Endothelial cell of umbilical vein (primary cell): Measurements from ENCODE around the gene CIB1. TPM values are rescaled to one million over a fixed set of nuclear protein-coding genes. Genes with fewer than 3 reads are reported as not detected.

Source experiments
- BruUV-seq: library from RNA; stranded (reverse); fragments of 400-500 nt; replicated peaks from 2 replicates; lab custom pipeline; 2021; lab: Mats Ljungman, UMichigan
- CTCF ChIA-PET: fragments of 300-600, 350-600 bp; sonication (Branson Sonifier 250); formaldehyde crosslinking; loops from one replicate; lab custom pipeline; 2021; ENCODE audit warnings: antibody characterized with exemption, inconsistent platforms; lab: Charles Lee
- POLR2A ChIA-PET: fragments of 300-600, 350-600 bp; sonication (Branson Sonifier 250); formaldehyde crosslinking; loops from one replicate; lab custom pipeline; 2021; ENCODE audit warnings: antibody characterized with exemption, inconsistent platforms; lab: Charles Lee
- DNase-seq: peaks from one replicate; pipeline ENCODE4 v3.0.0-alpha.2; 2011; ENCODE audit warnings: low read depth, low spot score
- FAIRE-seq: peaks from 2 replicates; lab custom pipeline; 2011; peaks lifted over from hg19 to GRCh38; lab: Jason Lieb, UNC
- H2AFZ ChIP-seq: 2 replicates; pipeline ENCODE4 v1.6.0; 2012; ENCODE audit warnings: low read depth, low read length, control low read depth, inconsistent platforms
- H3K27ac ChIP-seq: 2 replicates; pipeline ENCODE4 v1.5.1; 2011; ENCODE audit warnings: low read depth, mild to moderate bottlenecking, control low read depth, low read length, moderate library complexity; ENCODE audit not compliant: insufficient read depth
- H3K27me3 ChIP-seq, 2 experiments: 2 replicates each; pipeline versions ENCODE4 v1.6.0 to v1.6.1; 2011; ENCODE audit warnings: low read length in 2 of 2, mixed read lengths in 1 of 2; ENCODE audit not compliant: control insufficient read depth in 2 of 2, insufficient read depth in 2 of 2
- H3K36me3 ChIP-seq, 2 experiments: 2 replicates in 1 of 2; 3 replicates in 1 of 2; pipeline ENCODE4 v1.5.1; 2011; ENCODE audit warnings: low read length in 2 of 2, mild to moderate bottlenecking in 1 of 2, moderate library complexity in 1 of 2; ENCODE audit not compliant: control insufficient read depth in 2 of 2, insufficient read depth in 2 of 2; ENCODE audit errors: extremely low read depth in 1 of 2
- H3K4me1 ChIP-seq: 3 replicates; pipeline ENCODE4 v1.5.1; 2011; ENCODE audit warnings: mild to moderate bottlenecking, low read length; ENCODE audit not compliant: control insufficient read depth, insufficient read depth; ENCODE audit errors: extremely low read depth
- H3K4me2 ChIP-seq: 2 replicates; pipeline ENCODE4 v1.6.1; 2011; ENCODE audit warnings: low read length, control low read depth, mixed read lengths; ENCODE audit not compliant: insufficient read depth
- H3K4me3 ChIP-seq, 3 experiments: fragments of 200-600 bp in 1 of 3; sonication (generic), shearing (Covaris generic) in 1 of 3; replicated peaks in 1 of 3; 2 replicates each; pipeline ENCODE4 v1.5.1; 2011 to 2016; ENCODE audit warnings: control low read depth in 3 of 3, low read length in 3 of 3, mild to moderate bottlenecking in 2 of 3, inconsistent platforms in 1 of 3, low read depth in 1 of 3, moderate library complexity in 1 of 3; ENCODE audit not compliant: insufficient read depth in 1 of 3
- H3K79me2 ChIP-seq: 2 replicates; pipeline ENCODE4 v1.6.0; 2012; ENCODE audit warnings: low read length, inconsistent platforms; ENCODE audit not compliant: control insufficient read depth, insufficient read depth
- H3K9ac ChIP-seq: replicated peaks from 2 replicates; pipeline ENCODE3; 2011; ENCODE audit warnings: low read length, control low read depth; ENCODE audit not compliant: insufficient read depth; ENCODE audit errors: extremely low read depth
- H3K9me1 ChIP-seq: replicated peaks from 3 replicates; pipeline ENCODE4 v1.6.0; 2011; ENCODE audit warnings: mild to moderate bottlenecking, low read length; ENCODE audit not compliant: control insufficient read depth, insufficient read depth; ENCODE audit errors: extremely low read depth
- H3K9me3 ChIP-seq: replicated peaks from 2 replicates; pipeline ENCODE4 v1.5.1; 2012; ENCODE audit warnings: low read length, inconsistent platforms; ENCODE audit not compliant: control insufficient read depth, insufficient read depth
- H4K20me1 ChIP-seq: replicated peaks from 2 replicates; pipeline ENCODE3; 2011; ENCODE audit warnings: mild to moderate bottlenecking, low read length; ENCODE audit not compliant: control insufficient read depth, insufficient read depth; ENCODE audit errors: extremely low read depth
- FOS ChIP-seq: IDR thresholded peaks from 2 replicates; pipeline ENCODE4 v1.6.1; 2011; ENCODE audit warnings: mild to moderate bottlenecking, low read length, moderate library complexity, borderline replicate concordance; ENCODE audit not compliant: insufficient read depth
- GATA2 ChIP-seq: IDR thresholded peaks from 2 replicates; pipeline ENCODE4 v1.7.0; 2011; ENCODE audit warnings: low read depth, mild to moderate bottlenecking, moderate library complexity, mixed read lengths, low read length; ENCODE audit not compliant: insufficient read length, insufficient read depth
- JUN ChIP-seq: IDR thresholded peaks from 2 replicates; pipeline ENCODE4 v1.6.1; 2011; ENCODE audit warnings: borderline replicate concordance, low read depth; ENCODE audit not compliant: insufficient read length, insufficient read depth
- MYC ChIP-seq: IDR thresholded peaks from one replicate; pipeline ENCODE4 v1.6.1; 2011; ENCODE audit warnings: mild to moderate bottlenecking, low read depth, low read length
- POLR2A ChIP-seq: IDR thresholded peaks from 2 replicates; pipeline ENCODE4 v1.6.1; 2012; ENCODE audit warnings: low read depth, mild to moderate bottlenecking, control low read depth, low read length
- dilution Hi-C: fragments of 300-500 bp; cut with MboI; formaldehyde crosslinking; loops from one replicate; pipeline ENCODE4 v1.15.0; 2019; ENCODE audit warnings: low sequenced_read_pairs; ENCODE audit not compliant: extremely low pct_ligation_motif_present
- intact Hi-C: fragments of 100-400 bp; cut with micrococcal nuclease; formaldehyde crosslinking; loops from one replicate; pipeline ENCODE4 v1.10.0; 2022
- polyA plus RNA-seq, 4 experiments: library from polyadenylated mRNA; depleted of rRNA in 3 of 4; stranded (reverse) in 3 of 4; unstranded in 1 of 4; fragments of >200 nt; gene quantifications; 2 replicates each; pipeline versions ENCODE4 v1.2.1 to v1.2.3, GENCODE V29; 2011 to 2012; ENCODE audit warnings: missing spikeins in 1 of 4
- total RNA-seq: library from RNA; stranded (reverse); gene quantifications from 2 replicates; pipeline ENCODE4 v1.2.3, GENCODE V29; 2021
- TF ChIP-seq, protein P1 (sequence below), 2 donors: IDR thresholded peaks; 1 replicate in 1 of 2; 2 replicates in 1 of 2; pipeline ENCODE4 v1.5.1; 2011; ENCODE audit warnings: low read length in 2 of 2, mild to moderate bottlenecking in 2 of 2, moderate library complexity in 2 of 2, control low read depth in 1 of 2, inconsistent platforms in 1 of 2, low read depth in 1 of 2; ENCODE audit not compliant: insufficient read depth in 1 of 2; ENCODE audit errors: extremely low read depth in 1 of 2
- TF ChIP-seq, protein P2 (sequence below): IDR thresholded peaks from 2 replicates; pipeline ENCODE4 v1.6.1; 2011; ENCODE audit not compliant: insufficient read depth, insufficient read length

CIB1 gene
- total and polyA plus RNA-seq, 2 donors (not counting 3 experiments of a cell fraction or from before 2014, with no cell fraction given), result 58.3 to 105 TPM

DNA sequence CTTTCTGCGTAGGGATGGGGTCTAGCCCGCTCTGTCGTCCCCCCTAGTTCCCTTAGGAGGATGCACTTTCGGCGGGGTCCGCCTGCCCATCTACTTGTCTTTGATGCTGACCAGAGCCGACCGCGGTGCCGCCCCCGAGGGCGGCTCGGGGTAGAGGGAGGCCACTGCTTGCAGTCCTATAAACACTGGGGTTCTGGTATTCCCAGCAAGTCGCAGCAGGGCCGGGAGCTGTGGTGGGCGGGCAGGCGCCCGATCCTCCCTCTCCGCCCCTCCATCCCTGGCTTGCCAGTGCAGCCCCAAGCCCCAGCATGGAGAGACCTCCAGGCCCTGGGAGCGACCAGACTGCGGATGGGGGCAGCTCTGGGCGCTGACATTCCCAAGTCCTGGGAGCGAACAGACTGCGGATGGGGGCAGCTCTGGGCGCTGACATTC lies 31.8 kb downstream of the CIB1 start:
- H3K4me2 ChIP-seq, result peak overlapping the region; percentile 87
- H4K20me1 ChIP-seq, result no peaks in the 10 kb centered on the region
- dilution Hi-C loops (no loop called here), intact Hi-C loops (loop anchor here (1.0 kb wide), 1 partner anchor 31 kb away; the partner anchor contains the start of gene CIB1)
- H3K9ac ChIP-seq, result peak overlapping the region; percentile 32
- peak overlapping the region; percentile 99 for H2AFZ ChIP-seq
- H3K36me3 ChIP-seq, result no peaks in the 10 kb centered on the region
- no peak for DNase-seq
- H3K4me1 ChIP-seq, result peaks cover 6% of the 10 kb centered on the region
- no TSS peak for BruUV-seq
- no peaks in the 10 kb centered on the region for H3K9me3 ChIP-seq
- H3K79me2 ChIP-seq, result no peaks in the 10 kb centered on the region
- H3K4me3 ChIP-seq, result peak overlapping the region; percentile 67 to 92 (median 77)
- TF ChIP-seq GATA2 (no peak), JUN (no peak), FOS (no peak), MYC (no peak), POLR2A (no peak)
- TF ChIP-seq, protein P1, sequence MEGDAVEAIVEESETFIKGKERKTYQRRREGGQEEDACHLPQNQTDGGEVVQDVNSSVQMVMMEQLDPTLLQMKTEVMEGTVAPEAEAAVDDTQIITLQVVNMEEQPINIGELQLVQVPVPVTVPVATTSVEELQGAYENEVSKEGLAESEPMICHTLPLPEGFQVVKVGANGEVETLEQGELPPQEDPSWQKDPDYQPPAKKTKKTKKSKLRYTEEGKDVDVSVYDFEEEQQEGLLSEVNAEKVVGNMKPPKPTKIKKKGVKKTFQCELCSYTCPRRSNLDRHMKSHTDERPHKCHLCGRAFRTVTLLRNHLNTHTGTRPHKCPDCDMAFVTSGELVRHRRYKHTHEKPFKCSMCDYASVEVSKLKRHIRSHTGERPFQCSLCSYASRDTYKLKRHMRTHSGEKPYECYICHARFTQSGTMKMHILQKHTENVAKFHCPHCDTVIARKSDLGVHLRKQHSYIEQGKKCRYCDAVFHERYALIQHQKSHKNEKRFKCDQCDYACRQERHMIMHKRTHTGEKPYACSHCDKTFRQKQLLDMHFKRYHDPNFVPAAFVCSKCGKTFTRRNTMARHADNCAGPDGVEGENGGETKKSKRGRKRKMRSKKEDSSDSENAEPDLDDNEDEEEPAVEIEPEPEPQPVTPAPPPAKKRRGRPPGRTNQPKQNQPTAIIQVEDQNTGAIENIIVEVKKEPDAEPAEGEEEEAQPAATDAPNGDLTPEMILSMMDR (IDR thresholded peaks at IDR 0.05; ENCODE audit: extremely low read depth in 1 of 2, insufficient read depth in 1 of 2, low read depth in 1 of 2, low read length in 2 of 2), result no peak
- TF ChIP-seq, protein P2, sequence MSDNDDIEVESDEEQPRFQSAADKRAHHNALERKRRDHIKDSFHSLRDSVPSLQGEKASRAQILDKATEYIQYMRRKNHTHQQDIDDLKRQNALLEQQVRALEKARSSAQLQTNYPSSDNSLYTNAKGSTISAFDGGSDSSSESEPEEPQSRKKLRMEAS, result no peak
- H3K27me3 ChIP-seq, result no peaks in the 10 kb centered on the region
- H3K9me1 ChIP-seq, result no peaks in the 10 kb centered on the region
- peak; percentile 55 for FAIRE-seq
- H3K27ac ChIP-seq, result no peak overlapping the region
- ChIA-PET POLR2A (interaction anchor here (0.6 to 1.7 kb wide), 3 partner anchors 13 to 327 kb away, joined by 3 to 5 read pairs (median 4); partner anchors contain the start of gene CIB1), CTCF (interaction anchor here (0.7 to 7.5 kb wide), 9 partner anchors 10 to 85 kb away, joined by 3 to 34 read pairs (median 7); partner anchors contain the start of gene TTLL13)
